ENCODE data around the gene ZFYVE28.
"Not testable (repeated sequence)": the region's sequence is repeated elsewhere in the genome, so short reads cannot be mapped to it uniquely, and the experiment has no call there.

The ZFYVE28 gene

DNA sequence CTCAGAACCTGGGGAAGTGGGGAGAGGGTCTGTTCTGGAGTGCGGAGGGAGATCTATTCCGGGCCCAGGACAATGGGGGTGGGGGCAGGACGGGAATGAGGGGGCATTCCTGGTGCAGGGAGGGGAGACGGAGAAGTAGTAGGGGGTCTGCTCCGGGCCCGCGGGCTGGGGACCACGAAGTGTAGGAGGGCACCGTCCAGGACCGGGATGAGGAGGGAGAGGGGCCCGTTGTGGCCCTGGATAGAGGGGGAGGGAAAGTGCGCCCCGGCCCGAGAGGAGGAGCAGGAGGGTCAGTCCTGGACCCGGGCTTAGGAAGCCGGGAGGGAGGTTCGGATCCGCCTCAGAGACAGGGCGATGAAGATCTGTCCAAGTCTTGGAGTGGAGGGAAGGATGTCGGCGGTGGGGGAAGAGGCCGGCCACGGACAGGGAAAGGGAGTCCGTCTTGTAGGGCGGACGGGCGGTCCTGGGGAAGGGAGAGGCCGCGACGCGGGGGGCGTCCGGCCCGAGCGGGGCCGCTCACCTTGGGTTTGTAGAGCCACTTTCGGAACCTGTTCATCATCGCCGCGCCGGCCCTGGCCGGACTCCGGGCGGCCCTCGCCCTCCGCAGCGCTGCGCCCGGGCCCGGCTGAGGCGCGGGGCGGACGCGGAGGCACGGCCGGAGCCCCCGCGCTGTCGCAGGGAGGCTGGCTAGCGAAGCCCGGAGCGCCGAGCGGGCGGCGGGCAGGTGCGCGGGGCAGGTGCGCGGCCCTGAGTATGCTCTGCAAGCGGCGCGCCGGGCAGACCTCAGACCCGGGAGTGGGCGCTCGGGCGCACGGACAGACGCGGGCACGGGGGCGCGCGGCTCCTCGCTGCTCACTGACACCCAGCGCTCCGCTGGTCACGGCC lies at the start of gene ZFYVE28:
TSS of gene ZFYVE28 (minus strand) at position 881 of the 885 bp plus-strand sequence. CDS start at position 559, 322 bp downstream.
- DNase-seq: peak in 1 of 56 donors; percentile 27

- DNase-seq: not testable (repeated sequence)
Observed at GRCh38 chr4:2465544-2465943, 47.1 kb upstream of the ZFYVE28 start.

DNA sequence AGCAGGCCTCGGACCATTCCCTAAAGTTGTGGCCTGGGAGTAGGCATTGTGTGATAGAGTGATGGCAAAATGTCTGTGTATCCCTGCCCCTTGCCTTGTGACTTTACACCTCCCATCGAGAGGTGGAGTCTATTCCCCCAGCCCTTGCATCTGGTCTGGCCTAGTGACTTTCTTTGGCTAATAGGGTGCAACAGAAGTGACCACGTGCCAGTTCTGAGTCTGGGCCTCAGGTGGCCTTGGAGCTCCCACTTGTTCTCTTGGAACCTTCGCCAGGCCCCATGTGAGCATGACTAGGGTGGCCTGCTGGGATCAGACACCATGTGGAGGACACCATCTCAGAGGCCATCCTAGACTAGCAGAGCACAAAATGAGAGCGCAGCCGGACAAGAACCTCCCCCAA lies 46.6 kb upstream of the ZFYVE28 start:
- DNase-seq: no peak

GRCh38 chr4:2462992-2463762 lies 44.7 kb upstream of the ZFYVE28 start:
- DNase-seq: no peak

- peak in 47 of 56 donors; percentile 17 to 76 (median 47) for DNase-seq
Observed at GRCh38 chr4:2462218-2462991, 44.0 kb upstream of the ZFYVE28 start.

DNA sequence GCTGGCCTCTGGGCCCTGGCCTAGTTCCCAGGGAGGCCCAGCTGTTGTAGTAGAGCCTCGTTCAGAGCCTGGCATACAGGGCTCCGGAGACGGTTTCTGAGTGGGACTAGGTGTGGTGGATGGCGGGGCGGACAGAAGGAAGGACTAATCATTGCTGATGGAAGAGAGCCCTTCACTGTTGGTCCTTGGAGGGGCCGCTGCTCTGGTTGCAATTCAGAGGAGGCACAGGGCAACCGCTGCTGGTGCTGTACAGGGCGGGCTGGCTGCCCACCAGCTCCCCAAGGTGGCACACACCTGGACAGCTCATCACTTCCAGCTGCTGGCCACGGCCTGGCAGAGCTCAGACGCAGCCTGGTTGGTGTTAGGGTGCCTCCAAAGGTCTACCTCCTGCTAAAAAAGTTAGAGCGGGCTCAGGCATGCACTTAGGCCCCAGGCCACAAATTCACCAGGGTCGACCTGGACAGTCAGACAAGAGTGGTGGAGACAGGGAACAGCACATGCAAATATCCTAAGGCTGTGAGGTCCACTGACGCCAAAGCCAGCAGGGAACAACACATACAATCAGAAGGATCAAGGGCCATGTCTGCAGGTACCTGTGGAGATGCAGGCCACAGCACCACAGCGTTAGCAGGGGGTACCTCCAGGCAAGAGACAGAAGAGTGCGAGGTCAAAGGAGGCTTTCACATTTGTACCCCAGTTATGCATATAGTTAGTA lies 43.0 kb upstream of the ZFYVE28 start:
- no peak for DNase-seq

- DNase-seq: no peak
Observed at GRCh38 chr4:2459589-2460349, 41.3 kb upstream of the ZFYVE28 start.

DNA sequence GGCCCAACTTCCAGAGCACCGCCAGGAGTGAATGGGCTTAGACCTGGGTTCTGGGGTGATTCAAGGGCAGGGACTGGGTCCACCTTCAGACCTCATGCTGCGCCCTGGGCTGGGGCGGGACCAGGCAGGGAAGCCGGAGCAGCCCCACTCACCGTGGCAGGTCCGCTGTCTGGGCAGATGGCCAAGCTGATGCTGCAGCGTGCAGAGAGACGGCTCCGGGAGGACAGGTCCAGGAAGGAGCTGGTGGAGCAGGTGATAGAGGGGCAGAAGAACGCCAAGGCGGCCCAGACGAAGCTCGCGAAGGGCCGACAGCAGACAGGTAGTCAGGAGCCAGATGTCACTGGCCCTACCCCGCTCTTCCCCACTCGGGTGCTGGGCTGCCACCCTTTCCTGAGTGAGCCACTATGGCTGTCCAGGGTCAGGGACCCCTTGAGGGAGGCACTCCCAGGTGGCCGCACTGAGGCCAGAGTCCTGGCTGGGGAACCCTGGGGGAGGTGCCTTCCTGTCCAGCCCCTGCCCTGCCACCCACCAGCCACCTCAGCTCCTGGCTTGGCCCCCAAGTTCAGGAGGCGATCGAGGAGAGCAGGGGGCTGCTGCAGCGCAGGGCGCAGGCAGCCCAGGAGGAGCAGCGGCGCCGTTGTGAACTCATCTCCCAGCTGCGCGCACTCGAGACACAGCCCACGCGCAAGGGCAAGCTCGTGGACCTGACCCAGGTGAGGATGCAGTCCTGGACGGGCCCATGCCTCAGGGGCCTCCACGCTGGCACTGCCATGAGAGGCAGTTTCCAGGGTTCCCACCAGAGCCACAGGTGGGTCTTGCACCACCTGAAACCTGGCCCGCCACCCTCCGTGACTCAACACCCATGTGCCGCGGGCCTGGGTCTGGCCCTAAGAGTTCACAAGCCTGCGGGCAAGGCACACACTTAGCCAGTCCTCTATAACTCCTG lies 40.4 kb upstream of the ZFYVE28 start:
- DNase-seq: no peak

DNA sequence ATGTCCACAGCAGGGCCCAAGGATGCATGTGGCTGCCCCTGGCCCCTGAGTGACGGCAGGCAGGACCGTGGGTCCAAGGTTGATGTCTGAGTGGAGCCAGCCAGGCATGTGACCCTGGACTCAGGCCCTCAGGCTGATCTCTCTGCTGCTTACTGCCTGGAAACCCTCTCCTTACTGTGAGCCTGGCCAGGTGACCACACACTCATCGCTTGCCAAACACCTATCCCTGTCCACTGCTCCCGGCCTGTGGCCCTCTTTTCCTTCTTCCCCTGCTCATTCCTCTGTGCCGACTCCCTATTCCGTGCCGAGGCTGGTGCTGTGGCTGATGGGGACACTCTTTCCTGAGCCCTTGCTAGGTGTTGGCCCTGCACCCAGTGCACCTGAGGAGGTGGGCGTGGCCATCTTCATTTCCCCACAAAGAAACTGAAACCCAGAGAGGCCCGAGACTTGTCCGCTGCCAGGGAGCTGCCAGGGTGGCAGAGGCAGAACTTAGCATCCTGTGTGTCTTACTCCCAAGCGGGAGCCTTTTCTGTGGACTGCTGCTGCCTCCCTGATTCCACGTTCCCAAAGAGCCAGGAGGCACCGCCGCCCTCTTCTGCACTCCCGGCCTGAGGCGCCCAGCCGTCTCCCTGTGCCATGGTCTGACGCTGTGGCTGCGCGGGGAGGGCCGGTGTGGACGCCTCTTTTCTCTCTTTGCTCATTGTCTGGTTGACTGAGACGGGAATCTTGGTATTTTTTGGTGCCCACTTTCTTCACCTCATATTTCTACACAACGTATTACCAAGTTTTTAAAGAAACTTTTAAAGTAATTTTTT lies 39.2 kb upstream of the ZFYVE28 start:
- no peak for DNase-seq

- DNase-seq: no peak
Observed at GRCh38 chr4:2451821-2452785, 33.7 kb upstream of the ZFYVE28 start.

- no peak for DNase-seq
Observed at GRCh38 chr4:2451036-2451520, 32.6 kb upstream of the ZFYVE28 start.

- DNase-seq: no peak
Observed at GRCh38 chr4:2450394-2451035, 32.1 kb upstream of the ZFYVE28 start.

GRCh38 chr4:2449511-2450392 lies 31.3 kb upstream of the ZFYVE28 start:
- DNase-seq: no peak

- DNase-seq: no peak
Observed at GRCh38 chr4:2449051-2449450, 30.6 kb upstream of the ZFYVE28 start.

DNA sequence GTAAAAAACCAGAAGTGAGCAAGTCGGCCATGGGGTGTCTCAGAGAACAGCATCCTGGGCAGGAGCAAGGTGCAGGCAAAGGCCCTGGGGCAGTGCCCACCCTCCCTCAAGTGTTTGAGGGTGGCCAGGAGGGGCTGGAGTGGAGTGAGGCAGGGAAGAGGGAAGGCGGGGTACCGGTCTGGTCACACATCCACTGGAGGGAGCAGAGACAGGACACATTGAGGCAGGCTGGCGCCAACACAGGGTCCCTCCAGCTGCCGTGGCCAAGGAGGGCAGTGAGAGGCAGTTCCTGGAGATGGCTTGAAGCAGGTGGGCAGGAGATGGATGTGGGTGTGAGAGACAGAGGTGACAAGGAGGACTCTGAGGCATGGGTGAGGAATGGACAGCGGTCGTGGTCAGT lies 30.1 kb upstream of the ZFYVE28 start:
- no peak for DNase-seq

All from nucleus accumbens (tissue), 56 donors.